ENCODE measurements around the gene APBA2. TPM values are rescaled to one million over a fixed set of nuclear protein-coding genes. Genes with fewer than 3 reads are reported as not detected.

The APBA2 gene
- total and polyA plus RNA-seq, 2 donors from 2014 or later, result 1.0 to 6.1 TPM

- Histone ChIP-seq H3K9me3 (ENCODE audit: control insufficient read depth in 2 of 3, insufficient read depth in 1 of 3, low read length in 3 of 3) (no peaks in the 10 kb centered on the region), H3K27me3 (ENCODE audit: control insufficient read depth, insufficient read depth, low read length) (no peaks in the 10 kb centered on the region), H3K4me3 (ENCODE audit: low read length in 3 of 3) (no peak overlapping the region), H3K4me1 (ENCODE audit: control insufficient read depth in 2 of 3, insufficient read depth in 2 of 3, low read depth in 1 of 3, low read length in 3 of 3) (peaks cover 0 to 4% (median 0%) of the 10 kb centered on the region in 3 donors), H3K9ac (ENCODE audit: low read length in 3 of 3) (no peak overlapping the region), H3K27ac (ENCODE audit: low read depth in 2 of 2, low read length in 2 of 2) (no peak overlapping the region), H3K36me3 (ENCODE audit: control insufficient read depth in 2 of 3, insufficient read depth in 3 of 3, low read length in 3 of 3) (no peaks in the 10 kb centered on the region)
- TF ChIP-seq, protein P1, sequence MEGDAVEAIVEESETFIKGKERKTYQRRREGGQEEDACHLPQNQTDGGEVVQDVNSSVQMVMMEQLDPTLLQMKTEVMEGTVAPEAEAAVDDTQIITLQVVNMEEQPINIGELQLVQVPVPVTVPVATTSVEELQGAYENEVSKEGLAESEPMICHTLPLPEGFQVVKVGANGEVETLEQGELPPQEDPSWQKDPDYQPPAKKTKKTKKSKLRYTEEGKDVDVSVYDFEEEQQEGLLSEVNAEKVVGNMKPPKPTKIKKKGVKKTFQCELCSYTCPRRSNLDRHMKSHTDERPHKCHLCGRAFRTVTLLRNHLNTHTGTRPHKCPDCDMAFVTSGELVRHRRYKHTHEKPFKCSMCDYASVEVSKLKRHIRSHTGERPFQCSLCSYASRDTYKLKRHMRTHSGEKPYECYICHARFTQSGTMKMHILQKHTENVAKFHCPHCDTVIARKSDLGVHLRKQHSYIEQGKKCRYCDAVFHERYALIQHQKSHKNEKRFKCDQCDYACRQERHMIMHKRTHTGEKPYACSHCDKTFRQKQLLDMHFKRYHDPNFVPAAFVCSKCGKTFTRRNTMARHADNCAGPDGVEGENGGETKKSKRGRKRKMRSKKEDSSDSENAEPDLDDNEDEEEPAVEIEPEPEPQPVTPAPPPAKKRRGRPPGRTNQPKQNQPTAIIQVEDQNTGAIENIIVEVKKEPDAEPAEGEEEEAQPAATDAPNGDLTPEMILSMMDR (IDR thresholded peaks at IDR 0.05; ENCODE audit: borderline replicate concordance, extremely low read depth, insufficient read depth), result no peak
- intact Hi-C loops (cut with DNase I), result no loop called here
- FAIRE-seq, result no peak
- DNase-seq, result no peak
Observed at GRCh38 chr15:28989239-28989830, 103.6 kb downstream of the APBA2 start.

DNA sequence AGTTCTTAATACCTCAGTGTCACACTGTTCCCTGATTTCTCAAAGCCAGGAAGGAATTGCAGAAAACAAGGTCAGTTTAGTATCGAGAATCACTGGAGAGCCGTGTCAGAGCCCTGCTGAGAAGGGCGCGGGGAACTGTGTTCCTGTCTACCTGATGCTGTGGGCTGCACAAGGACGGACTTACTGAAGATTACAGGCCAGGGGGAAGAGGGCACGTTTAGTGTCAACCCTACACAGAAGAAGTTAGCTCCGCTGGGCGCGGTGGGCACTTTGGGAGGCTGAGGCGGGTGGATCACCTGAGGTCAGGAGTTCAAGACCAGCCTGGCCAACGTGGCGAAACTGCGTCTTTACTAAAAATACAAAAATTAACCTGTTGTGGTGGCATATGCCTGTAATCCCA is 104.1 kb downstream of the APBA2 start:
- intact Hi-C loops (cut with DNase I), result no loop called here
- Histone ChIP-seq H3K27ac (ENCODE audit: low read depth in 2 of 2, low read length in 2 of 2) (no peak overlapping the region), H3K9ac (ENCODE audit: low read length in 3 of 3) (no peak overlapping the region), H3K27me3 (ENCODE audit: control insufficient read depth, insufficient read depth, low read length) (no peaks in the 10 kb centered on the region), H3K36me3 (ENCODE audit: control insufficient read depth in 2 of 3, insufficient read depth in 3 of 3, low read length in 3 of 3) (no peaks in the 10 kb centered on the region), H3K4me3 (ENCODE audit: low read length in 3 of 3) (no peak overlapping the region), H3K9me3 (ENCODE audit: control insufficient read depth in 2 of 3, insufficient read depth in 1 of 3, low read length in 3 of 3) (no peaks in the 10 kb centered on the region), H3K4me1 (ENCODE audit: control insufficient read depth in 2 of 3, insufficient read depth in 2 of 3, low read depth in 1 of 3, low read length in 3 of 3) (peaks cover 0 to 4% (median 0%) of the 10 kb centered on the region in 3 donors)
- DNase-seq (no peak), FAIRE-seq (no peak)
- TF ChIP-seq, protein P1 (IDR thresholded peaks at IDR 0.05; ENCODE audit: borderline replicate concordance, extremely low read depth, insufficient read depth), result no peak

DNA sequence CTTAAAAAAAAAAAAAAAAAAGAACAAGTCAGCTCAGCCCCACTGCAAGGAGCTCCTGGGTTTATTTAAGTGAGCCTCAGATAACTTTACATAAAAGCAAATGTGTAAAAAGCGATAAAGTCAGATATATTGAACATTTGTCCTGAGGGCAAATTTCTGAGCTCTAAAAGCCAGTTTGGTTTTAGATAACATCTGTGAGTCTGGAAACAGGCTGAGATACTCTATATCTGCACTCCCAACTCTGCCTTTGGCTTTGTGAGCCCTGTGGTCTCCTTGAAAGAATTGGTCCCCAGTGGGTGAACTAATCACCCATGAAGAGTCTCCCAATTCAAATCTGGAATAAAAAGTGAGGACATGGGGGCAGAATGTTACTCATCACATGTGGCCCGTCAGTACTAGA is 104.6 kb downstream of the APBA2 start:
- FAIRE-seq (no peak), DNase-seq (no peak)
- no peak overlapping the region for H3K27ac ChIP-seq (ENCODE audit: low read depth in 2 of 2, low read length in 2 of 2)
- intact Hi-C loops (cut with DNase I), result no loop called here
- no peak overlapping the region for H3K9ac ChIP-seq (ENCODE audit: low read length in 3 of 3)
- TF ChIP-seq, protein P1 (IDR thresholded peaks at IDR 0.05; ENCODE audit: borderline replicate concordance, extremely low read depth, insufficient read depth), result no peak
- no peak overlapping the region for H3K4me3 ChIP-seq (ENCODE audit: low read length in 3 of 3)
- H3K27me3 ChIP-seq (ENCODE audit: control insufficient read depth, insufficient read depth, low read length), result no peaks in the 10 kb centered on the region
- no peaks in the 10 kb centered on the region for H3K36me3 ChIP-seq (ENCODE audit: control insufficient read depth in 2 of 3, insufficient read depth in 3 of 3, low read length in 3 of 3)
- H3K9me3 ChIP-seq (ENCODE audit: control insufficient read depth in 2 of 3, insufficient read depth in 1 of 3, low read length in 3 of 3), result no peaks in the 10 kb centered on the region
- peaks cover 0 to 2% (median 0%) of the 10 kb centered on the region in 3 donors for H3K4me1 ChIP-seq (ENCODE audit: control insufficient read depth in 2 of 3, insufficient read depth in 2 of 3, low read depth in 1 of 3, low read length in 3 of 3)
